Trophoblast cell (in vitro differentiated cells and primary cell): ENCODE measurements around the gene NOD1.
"Not testable (repeated sequence)": the region's sequence is repeated elsewhere in the genome, so short reads cannot be mapped to it uniquely, and the experiment has no call there.

Source experiments
- DNase-seq, 2 donors: peaks; one replicate each; pipeline ENCODE4 v3.0.0-alpha.2; 2016
- H2AFZ ChIP-seq: 2 replicates; pipeline ENCODE4 v1.6.1; 2013; ENCODE audit warnings: low read length, moderate library complexity, mild to moderate bottlenecking; ENCODE audit not compliant: insufficient read depth, poor library complexity
- H2AK5ac ChIP-seq: 2 replicates; pipeline ENCODE4 v1.6.1; 2013; ENCODE audit warnings: mild to moderate bottlenecking, low read length
- H2BK120ac ChIP-seq: 2 replicates; pipeline ENCODE4 v1.6.1; 2013; ENCODE audit warnings: low read length, mild to moderate bottlenecking, moderate library complexity; ENCODE audit not compliant: insufficient read depth, poor library complexity
- H2BK12ac ChIP-seq: 2 replicates; pipeline ENCODE4 v1.6.1; 2013; ENCODE audit warnings: mild to moderate bottlenecking, low read length, moderate library complexity
- H2BK5ac ChIP-seq: 2 replicates; pipeline ENCODE4 v1.6.1; 2013; ENCODE audit warnings: low read length, low read depth, moderate library complexity, mild to moderate bottlenecking; ENCODE audit not compliant: poor library complexity
- H3K14ac ChIP-seq: 2 replicates; pipeline ENCODE4 v1.6.1; 2013; ENCODE audit warnings: mild to moderate bottlenecking, low read length
- H3K18ac ChIP-seq: 2 replicates; pipeline ENCODE4 v1.6.1; 2013; ENCODE audit warnings: mild to moderate bottlenecking, low read length
- H3K23ac ChIP-seq: 2 replicates; pipeline ENCODE4 v1.6.1; 2013; ENCODE audit warnings: low read length
- H3K27ac ChIP-seq: 2 replicates; pipeline ENCODE4 v1.5.1; 2013; ENCODE audit warnings: low read depth, mild to moderate bottlenecking, inconsistent platforms, low read length, moderate library complexity
- H3K27me3 ChIP-seq: 2 replicates; pipeline ENCODE4 v1.6.1; 2013; ENCODE audit warnings: inconsistent platforms, mild to moderate bottlenecking, low read length, moderate library complexity; ENCODE audit not compliant: insufficient read depth
- H3K36me3 ChIP-seq, 2 experiments: 1 replicate in 1 of 2; 2 replicates in 1 of 2; pipeline ENCODE4 v1.6.1; 2013; ENCODE audit warnings: low read length in 2 of 2, mild to moderate bottlenecking in 2 of 2, moderate library complexity in 1 of 2; ENCODE audit not compliant: insufficient read depth in 2 of 2, control insufficient read depth in 1 of 2
- H3K4ac ChIP-seq: 2 replicates; pipeline ENCODE4 v1.6.1; 2013; ENCODE audit warnings: low read depth, mild to moderate bottlenecking, low read length, moderate library complexity
- H3K4me1 ChIP-seq, 2 experiments: 1 replicate in 1 of 2; 2 replicates in 1 of 2; pipeline ENCODE4 v1.6.1; 2013; ENCODE audit warnings: low read length in 2 of 2, mild to moderate bottlenecking in 2 of 2, moderate library complexity in 1 of 2; ENCODE audit not compliant: insufficient read depth in 2 of 2, control insufficient read depth in 1 of 2
- H3K4me2 ChIP-seq: 2 replicates; pipeline ENCODE4 v1.6.1; 2013; ENCODE audit warnings: inconsistent platforms, mild to moderate bottlenecking, low read length, moderate library complexity
- H3K4me3 ChIP-seq: 2 replicates; pipeline ENCODE4 v1.5.1; 2013; ENCODE audit warnings: mild to moderate bottlenecking, low read depth, low read length, inconsistent platforms
- H3K79me1 ChIP-seq: one replicate; pipeline ENCODE4 v1.6.1; 2013; ENCODE audit warnings: low read length
- H3K79me2 ChIP-seq: 2 replicates; pipeline ENCODE4 v1.6.1; 2013; ENCODE audit warnings: low read length, mild to moderate bottlenecking; ENCODE audit not compliant: control insufficient read depth, insufficient read depth, poor library complexity
- H3K9ac ChIP-seq: 2 replicates; pipeline ENCODE4 v1.6.1; 2013; ENCODE audit warnings: mild to moderate bottlenecking, low read length
- H3K9me3 ChIP-seq: 2 replicates; pipeline ENCODE4 v1.6.1; 2013; ENCODE audit warnings: low read depth, mild to moderate bottlenecking, control low read depth, inconsistent platforms, low read length; ENCODE audit not compliant: insufficient read depth
- H4K12ac ChIP-seq: 2 replicates; pipeline ENCODE4 v1.6.1; 2013; ENCODE audit warnings: low read depth, mild to moderate bottlenecking, low read length, moderate library complexity
- H4K8ac ChIP-seq: 2 replicates; pipeline ENCODE4 v1.6.1; 2013; ENCODE audit warnings: low read depth, mild to moderate bottlenecking, low read length, moderate library complexity
- H4K91ac ChIP-seq: one replicate; pipeline ENCODE4 v1.6.1; 2013; ENCODE audit warnings: low read depth, mild to moderate bottlenecking, low read length, moderate library complexity
- WGBS: extraction: QIAGEN DNeasy Blood & Tissue Kit; methylation state at CpG from one replicate; pipeline ENCODE4 v1.1.7; 2013; ENCODE audit warnings: missing lambda C conversion rate; ENCODE audit not compliant: insufficient read length, insufficient coverage; ENCODE audit errors: extremely low coverage; 5-methylcytosine and 5-hydroxymethylcytosine counted together

NOD1 gene

DNA sequence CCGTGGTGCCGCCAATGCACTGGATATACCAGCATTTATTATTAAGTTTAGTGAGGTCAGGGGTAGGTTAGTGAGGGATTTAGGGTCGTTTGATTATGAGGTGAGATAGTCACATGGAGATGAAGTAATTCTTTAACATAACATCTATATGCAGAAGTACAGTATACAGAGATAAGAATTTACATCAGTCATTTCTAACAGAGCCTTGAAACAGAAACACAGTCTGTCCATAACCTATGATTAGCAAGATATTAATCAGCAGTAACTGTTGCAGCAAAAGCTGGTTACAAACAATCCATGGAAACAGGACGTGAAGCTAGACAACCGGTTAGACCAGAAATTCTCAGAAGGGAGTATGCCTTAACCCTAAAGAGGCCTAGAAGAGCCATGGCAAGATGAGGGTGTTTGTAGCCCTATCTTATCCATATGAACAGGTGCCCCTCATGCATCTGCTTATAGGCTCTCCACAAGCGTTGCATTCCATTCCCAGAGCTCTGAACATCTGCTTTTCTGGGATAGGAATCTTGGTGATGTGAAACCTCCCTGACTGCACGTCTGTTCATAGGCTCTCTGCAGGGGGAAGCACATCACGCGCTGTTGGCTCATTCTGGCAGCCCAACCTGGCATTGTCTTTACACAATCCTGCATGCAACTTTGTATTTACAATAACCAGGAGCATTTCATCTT is 30.7 kb upstream of the NOD1 start:
- not testable (repeated sequence) for H2BK5ac ChIP-seq, H3K4me3 ChIP-seq, H3K18ac ChIP-seq, H3K27me3 ChIP-seq, H3K27ac ChIP-seq, H3K36me3 ChIP-seq, H4K91ac ChIP-seq, H2AFZ ChIP-seq, H3K4me1 ChIP-seq, H3K79me1 ChIP-seq, H2AK5ac ChIP-seq, H2BK120ac ChIP-seq, H2BK12ac ChIP-seq, H3K4ac ChIP-seq, H3K9me3 ChIP-seq, H3K4me2 ChIP-seq, H4K12ac ChIP-seq, H3K23ac ChIP-seq, H3K14ac ChIP-seq, H3K9ac ChIP-seq, H4K8ac ChIP-seq, H3K79me2 ChIP-seq
- no CpG with 5 or more reads among the region's 9 CpGs for WGBS
- DNase-seq = peak; percentile 21 to 61

DNA sequence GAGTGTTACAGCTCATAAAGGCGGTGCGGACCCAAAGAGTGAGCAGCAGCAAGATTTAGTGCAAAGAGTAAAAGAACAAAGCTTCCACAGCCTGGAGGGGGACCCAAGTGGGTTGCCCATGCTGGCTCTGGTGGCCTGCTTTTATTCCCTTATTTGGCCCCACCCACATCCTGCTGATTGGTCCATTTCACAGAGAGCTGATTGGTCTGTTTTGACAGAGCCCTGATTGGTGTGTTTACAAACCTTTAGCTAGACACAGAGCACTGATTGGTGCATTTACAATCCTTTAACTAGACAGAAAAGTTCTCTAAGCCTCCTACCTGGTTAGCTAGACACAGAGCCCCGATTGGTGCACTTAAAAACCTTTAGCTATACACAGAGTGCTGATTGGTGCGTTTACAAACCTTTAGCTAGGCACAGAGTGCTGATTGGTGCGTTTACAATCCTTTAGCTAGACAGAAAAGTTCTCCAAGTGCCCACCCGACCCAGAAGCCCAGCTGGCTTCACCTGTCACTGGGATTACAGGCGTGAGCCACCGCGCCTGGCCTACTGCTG is 28.8 kb upstream of the NOD1 start:
- H3K4ac ChIP-seq, H3K18ac ChIP-seq, H3K4me1 ChIP-seq, H3K9me3 ChIP-seq, H2AK5ac ChIP-seq, H3K9ac ChIP-seq, H3K27me3 ChIP-seq, H3K14ac ChIP-seq, H3K4me3 ChIP-seq, H3K4me2 ChIP-seq, H2BK12ac ChIP-seq, DNase-seq, H2BK5ac ChIP-seq, H3K23ac ChIP-seq, H4K91ac ChIP-seq, H4K8ac ChIP-seq, H3K79me2 ChIP-seq, H2BK120ac ChIP-seq, H3K36me3 ChIP-seq, H2AFZ ChIP-seq, H3K27ac ChIP-seq, H4K12ac ChIP-seq: not testable (repeated sequence)
- peaks cover 11% of the 10 kb centered on the region for H3K79me1 ChIP-seq
- no CpG with 5 or more reads among the region's 9 CpGs for WGBS

DNA sequence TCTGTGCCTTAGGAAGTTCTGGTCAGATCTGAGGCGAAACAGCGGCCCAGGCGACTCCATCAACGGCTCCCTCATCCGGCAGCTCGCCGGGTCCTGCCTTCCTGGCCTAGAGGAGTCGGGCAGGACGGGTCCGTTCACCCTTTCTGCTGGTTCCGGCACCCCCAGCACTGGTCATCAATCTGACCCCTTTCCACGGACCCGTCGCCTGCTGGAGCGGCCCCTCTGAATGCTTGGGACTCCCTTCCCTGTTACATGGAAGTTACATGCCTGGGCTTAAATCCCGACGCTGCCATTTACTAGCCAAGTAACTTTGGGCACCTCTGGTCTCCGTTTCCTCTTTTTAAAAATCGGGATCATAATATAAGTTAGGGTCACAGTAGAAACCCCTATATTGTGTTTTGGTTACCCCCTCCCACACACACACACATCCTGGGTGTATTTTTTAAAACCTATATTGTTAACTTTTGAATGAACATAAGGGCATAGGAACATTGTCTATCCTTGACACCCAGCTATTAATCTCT is 26.7 kb upstream of the NOD1 start:
- Histone ChIP-seq H3K27ac (peak overlapping the region; percentile 1), H3K4ac (peak overlapping the region; percentile 9), H3K79me2 (peaks cover 7% of the 10 kb centered on the region), H3K23ac (no peak overlapping the region), H2BK12ac (no peak overlapping the region), H3K27me3 (no peaks in the 10 kb centered on the region), H3K14ac (peak overlapping the region; percentile 47), H2AK5ac (peak overlapping the region; percentile 28), H2AFZ (no peak overlapping the region), H4K8ac (peak overlapping the region; percentile 76), H2BK120ac (no peak overlapping the region), H3K4me3 (peak overlapping the region; percentile 59), H3K4me2 (peak overlapping the region; percentile 64), H3K9me3 (peaks cover 2% of the 10 kb centered on the region), H3K79me1 (peaks cover 11% of the 10 kb centered on the region), H3K9ac (no peak overlapping the region), H4K91ac (peak overlapping the region; percentile 47), H3K36me3 (no peaks in the 10 kb centered on the region), H3K4me1 (peaks cover 2 to 6% of the 10 kb centered on the region in 2 experiments), H3K18ac (peak overlapping the region; percentile 19), H2BK5ac (peak overlapping the region; percentile 16), H4K12ac (peak overlapping the region; percentile 23)
- DNase-seq = no peak
- no CpG with 5 or more reads among the region's 19 CpGs for WGBS

DNA sequence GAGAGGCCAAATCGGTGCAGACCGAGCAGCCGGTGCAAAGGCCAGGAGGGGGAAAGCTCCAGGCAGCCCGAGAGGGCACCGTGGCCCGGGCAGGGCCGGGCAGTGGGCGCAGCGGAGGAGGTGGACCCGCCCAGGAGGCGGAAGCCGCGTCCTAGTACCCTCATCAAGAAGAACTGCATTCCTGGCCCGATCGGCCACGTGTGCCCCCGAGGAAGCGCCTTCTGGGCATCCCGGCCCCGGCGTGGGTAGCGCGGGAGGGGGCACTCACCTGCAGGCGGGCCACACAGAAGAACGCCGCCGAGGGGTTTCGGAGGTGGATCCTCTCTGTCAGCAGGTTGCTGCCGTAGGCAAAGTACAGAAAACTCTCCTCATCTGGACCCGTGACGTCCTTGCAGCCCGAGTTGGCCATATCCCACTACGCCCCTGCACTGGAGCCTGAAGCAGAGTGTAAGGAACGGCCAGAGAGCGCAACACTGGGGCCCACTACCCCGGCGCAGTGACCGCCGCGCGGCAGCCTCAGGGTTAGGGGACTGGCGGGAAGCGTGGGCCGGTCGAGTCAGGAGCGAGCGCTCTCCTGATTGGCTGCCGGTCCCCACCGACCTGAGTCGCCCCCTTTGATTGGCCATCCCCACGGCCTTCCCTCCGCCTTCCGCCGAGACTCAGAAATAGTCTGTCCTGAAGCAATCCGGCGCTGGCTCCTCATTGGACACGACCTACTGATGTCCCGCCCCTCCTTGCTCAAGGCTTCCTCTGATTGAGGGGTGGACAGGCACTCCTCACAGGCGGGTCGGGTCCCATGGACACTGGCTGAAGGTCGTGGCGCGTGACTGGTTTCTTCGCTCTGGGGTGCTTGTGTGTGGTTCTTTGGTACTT is 26.0 kb upstream of the NOD1 start, which contains the start of gene GGCT:
GGCT (minus strand) TSS at position 529 of the 873 bp plus-strand sequence; CDS start at position 409, 120 bp downstream.
- H2AK5ac ChIP-seq = peak within 1 kb of the TSS; percentile 28
- peak within 1 kb of the TSS; percentile 84 for H3K4ac ChIP-seq
- no peaks in the 10 kb centered on the region for H3K27me3 ChIP-seq
- H3K27ac ChIP-seq = peak within 1 kb of the TSS; percentile 3
- H3K79me1 ChIP-seq = peaks cover 11% of the 10 kb centered on the region
- H3K9ac ChIP-seq = peak within 1 kb of the TSS; percentile 89
- H2BK120ac ChIP-seq = peak within 1 kb of the TSS; percentile 30
- H3K36me3 ChIP-seq = no peaks in the 10 kb centered on the region
- H2BK12ac ChIP-seq = no peak within 1 kb of the TSS
- H3K14ac ChIP-seq = peak within 1 kb of the TSS; percentile 60
- no peak within 1 kb of the TSS for H3K23ac ChIP-seq
- H3K4me3 ChIP-seq = peak within 1 kb of the TSS; percentile 95
- H4K8ac ChIP-seq = peak within 1 kb of the TSS; percentile 76
- peak within 1 kb of the TSS; percentile 71 for H2AFZ ChIP-seq
- H3K4me1 ChIP-seq = peaks cover 2 to 6% of the 10 kb centered on the region in 2 experiments
- DNase-seq = peak; percentile 99
- peak within 1 kb of the TSS; percentile 27 for H2BK5ac ChIP-seq
- peak within 1 kb of the TSS; percentile 77 for H4K91ac ChIP-seq
- peak within 1 kb of the TSS; percentile 98 for H3K4me2 ChIP-seq
- peaks cover 2% of the 10 kb centered on the region for H3K9me3 ChIP-seq
- WGBS = no CpG with 5 or more reads among the region's 64 CpGs
- peak within 1 kb of the TSS; percentile 55 for H3K18ac ChIP-seq
- H4K12ac ChIP-seq = peak within 1 kb of the TSS; percentile 56
- H3K79me2 ChIP-seq = peaks cover 7% of the 10 kb centered on the region
